IMR-90 (cell line): Measurements from ENCODE around the gene NAMPT. TPM values are rescaled to one million over a fixed set of nuclear protein-coding genes. Genes with fewer than 3 reads are reported as not detected.

ENCODE experiments used
- ATAC-seq: fragments of 200-7000 bp; cut with Tn5 transposase; 2 replicates; pipeline ENCODE4 v1.9.1; 2020; ENCODE audit warnings: low read depth, mild to moderate bottlenecking, moderate library complexity
- BruUV-seq: library from RNA; stranded (reverse); fragments of 400-500 nt; replicated peaks from 2 replicates; lab custom pipeline; 2021; lab: Mats Ljungman, UMichigan
- CTCF ChIA-PET: fragments of 300-600 bp; formaldehyde crosslinking; extraction: SDS; loops from one replicate; lab custom pipeline; 2021; ENCODE audit warnings: antibody characterized with exemption; lab: Yijun Ruan, JAX
- POLR2A ChIA-PET: fragments of 300-600 bp; sonication (Branson Sonifier 250); formaldehyde crosslinking; loops from one replicate; lab custom pipeline; 2022; ENCODE audit warnings: antibody characterized with exemption; ENCODE audit not compliant: unreplicated experiment; lab: Charles Lee
- DNase-seq: peaks from one replicate; pipeline ENCODE4 v3.0.0; 2013
- H2AFZ ChIP-seq: replicated peaks from 2 replicates; pipeline ENCODE3; 2013; ENCODE audit warnings: low read length, mild to moderate bottlenecking; ENCODE audit not compliant: poor library complexity
- H2AK5ac ChIP-seq: 2 replicates; pipeline ENCODE4 v1.6.1; 2013; ENCODE audit warnings: low read depth, low read length, inconsistent platforms
- H2AK9ac ChIP-seq: replicated peaks from 2 replicates; pipeline ENCODE3; 2013; ENCODE audit warnings: mild to moderate bottlenecking, low read depth, low read length, moderate library complexity; ENCODE audit not compliant: poor library complexity
- H2BK120ac ChIP-seq: 2 replicates; pipeline ENCODE4 v1.6.1; 2013; ENCODE audit warnings: low read depth, low read length, inconsistent platforms
- H2BK15ac ChIP-seq: 3 replicates; pipeline ENCODE4 v1.6.1; 2013; ENCODE audit warnings: low read depth, low read length, inconsistent platforms
- H2BK20ac ChIP-seq: 2 replicates; pipeline ENCODE4 v1.6.1; 2013; ENCODE audit warnings: low read depth, mild to moderate bottlenecking, inconsistent platforms, low read length, moderate library complexity
- H2BK5ac ChIP-seq: 2 replicates; pipeline ENCODE4 v1.6.1; 2013; ENCODE audit warnings: mild to moderate bottlenecking, low read depth, low read length, inconsistent platforms; ENCODE audit not compliant: poor library complexity, severe bottlenecking
- H3K14ac ChIP-seq: replicated peaks from 2 replicates; pipeline ENCODE4 v1.6.1; 2013; ENCODE audit warnings: low read depth, low read length, inconsistent platforms
- H3K18ac ChIP-seq: 2 replicates; pipeline ENCODE4 v1.6.1; 2013; ENCODE audit warnings: low read depth, low read length, control low read depth
- H3K23ac ChIP-seq: 2 replicates; pipeline ENCODE4 v1.6.1; 2013; ENCODE audit warnings: low read depth, low read length, inconsistent platforms
- H3K27ac ChIP-seq: 2 replicates; pipeline ENCODE4 v1.5.1; 2013; ENCODE audit warnings: mild to moderate bottlenecking, control low read depth, low read length; ENCODE audit not compliant: insufficient read depth
- H3K27me3 ChIP-seq: 2 replicates; pipeline ENCODE4 v1.6.1; 2013; ENCODE audit warnings: low read length; ENCODE audit not compliant: control insufficient read depth, insufficient read depth
- H3K36me3 ChIP-seq: 2 replicates; pipeline ENCODE4 v1.6.1; 2013; ENCODE audit warnings: low read length, mixed read lengths; ENCODE audit not compliant: control insufficient read depth, insufficient read depth
- H3K4ac ChIP-seq: 2 replicates; pipeline ENCODE4 v1.6.1; 2013; ENCODE audit warnings: low read depth, low read length, inconsistent platforms
- H3K4me1 ChIP-seq: 2 replicates; pipeline ENCODE4 v1.6.1; 2013; ENCODE audit warnings: low read length, mixed read lengths; ENCODE audit not compliant: control insufficient read depth, insufficient read depth
- H3K4me2 ChIP-seq: 2 replicates; pipeline ENCODE4 v1.6.1; 2013; ENCODE audit warnings: low read depth, mild to moderate bottlenecking, control low read depth, low read length, moderate library complexity
- H3K4me3 ChIP-seq: 2 replicates; pipeline ENCODE4 v1.5.1; 2013; ENCODE audit warnings: low read depth, mild to moderate bottlenecking, control low read depth, low read length, moderate library complexity; ENCODE audit not compliant: insufficient read depth
- H3K56ac ChIP-seq: 2 replicates; pipeline ENCODE4 v1.6.1; 2013; ENCODE audit warnings: low read length, inconsistent platforms; ENCODE audit not compliant: insufficient read depth; ENCODE audit errors: extremely low read depth
- H3K79me1 ChIP-seq, 2 experiments: 2 replicates each; pipeline ENCODE4 v1.6.1; 2013; ENCODE audit warnings: low read length in 2 of 2, inconsistent platforms in 1 of 2, low read depth in 1 of 2
- H3K9ac ChIP-seq: 2 replicates; pipeline ENCODE4 v1.6.1; 2013; ENCODE audit warnings: low read depth, low read length, control low read depth
- H3K9me1 ChIP-seq: 2 replicates; pipeline ENCODE4 v1.6.1; 2013; ENCODE audit warnings: low read length, inconsistent platforms; ENCODE audit not compliant: insufficient read depth
- H3K9me3 ChIP-seq: 2 replicates; pipeline ENCODE4 v1.6.1; 2013; ENCODE audit warnings: low read length; ENCODE audit not compliant: control insufficient read depth, insufficient read depth
- H4K20me1 ChIP-seq: 2 replicates; pipeline ENCODE4 v1.6.1; 2013; ENCODE audit warnings: low read length, inconsistent platforms; ENCODE audit not compliant: insufficient read depth
- H4K5ac ChIP-seq: 2 replicates; pipeline ENCODE4 v1.6.1; 2013; ENCODE audit warnings: mild to moderate bottlenecking, low read depth, low read length, control low read depth
- H4K8ac ChIP-seq, 2 experiments: 2 replicates each; pipeline ENCODE4 v1.6.1; 2013; ENCODE audit warnings: low read depth in 2 of 2, low read length in 2 of 2, control low read depth in 1 of 2, inconsistent platforms in 1 of 2
- H4K91ac ChIP-seq: 2 replicates; pipeline ENCODE4 v1.6.1; 2013; ENCODE audit warnings: low read depth, low read length, inconsistent platforms; ENCODE audit not compliant: insufficient read depth
- BHLHE40 ChIP-seq: fragments of 150-350 bp; IDR thresholded peaks from 2 replicates; pipeline ENCODE4 v1.6.1; 2016; ENCODE audit warnings: mild to moderate bottlenecking, low read depth, low read length
- CEBPB ChIP-seq: IDR thresholded peaks from 2 replicates; pipeline ENCODE4 v1.6.1; 2012; ENCODE audit warnings: low read depth, low read length, improper control_type of control experiment
- CHD1 ChIP-seq: IDR thresholded peaks from 2 replicates; pipeline ENCODE4 v1.6.1; 2012; ENCODE audit warnings: low read depth, low read length, improper control_type of control experiment
- FOS ChIP-seq: fragments of 150-350 bp; IDR thresholded peaks from 2 replicates; pipeline ENCODE4 v1.6.1; 2016; ENCODE audit warnings: low read depth, low read length
- MAFK ChIP-seq: IDR thresholded peaks from 2 replicates; pipeline ENCODE4 v1.6.1; 2012; ENCODE audit warnings: low read depth, low read length, improper control_type of control experiment
- MAZ ChIP-seq: IDR thresholded peaks from 2 replicates; pipeline ENCODE4 v1.6.1; 2012; ENCODE audit warnings: low read depth, mild to moderate bottlenecking, low read length, improper control_type of control experiment, moderate library complexity, borderline replicate concordance
- MXI1 ChIP-seq: IDR thresholded peaks from 2 replicates; pipeline ENCODE4 v1.6.1; 2012; ENCODE audit warnings: low read depth, mild to moderate bottlenecking, low read length, moderate library complexity, borderline replicate concordance
- RAD21 ChIP-seq: IDR thresholded peaks from 2 replicates; pipeline ENCODE4 v1.6.1; 2012; ENCODE audit warnings: low read length, improper control_type of control experiment
- RCOR1 ChIP-seq: IDR thresholded peaks from 2 replicates; pipeline ENCODE4 v1.6.1; 2012; ENCODE audit warnings: mild to moderate bottlenecking, low read length, improper control_type of control experiment; ENCODE audit not compliant: insufficient replicate concordance
- RFX5 ChIP-seq: IDR thresholded peaks from 2 replicates; pipeline ENCODE4 v1.8.0; 2012; ENCODE audit warnings: low read depth, mild to moderate bottlenecking, low read length, moderate library complexity
- WGBS, 2 experiments: methylation state at CpG; one replicate each; pipeline versions ENCODE4 v1.1.5 to v1.1.7; 2013; ENCODE audit warnings: missing lambda C conversion rate in 2 of 2; ENCODE audit not compliant: insufficient read length in 1 of 2; ENCODE audit errors: extremely low coverage in 2 of 2; 5-methylcytosine and 5-hydroxymethylcytosine counted together
- dilution Hi-C: fragments of 300-500 bp; cut with HindIII; formaldehyde crosslinking; loops from one replicate; pipeline ENCODE4 v1.14.3; 2018; ENCODE audit warnings: low sequenced_read_pairs; ENCODE audit not compliant: unreplicated experiment
- in situ Hi-C: fragments of 300-500 bp; cut with MboI; formaldehyde crosslinking; loops from 3 replicates; pipeline ENCODE4 v1.14.3; 2019; ENCODE audit warnings: low sequenced_read_pairs, inconsistent platforms, mixed read lengths
- intact Hi-C: fragments of 100-400 bp; cut with micrococcal nuclease; formaldehyde crosslinking; loops from 2 replicates; pipeline ENCODE4 v1.10.0; 2022
- polyA plus RNA-seq, 3 experiments: library from polyadenylated mRNA; depleted of rRNA; stranded (reverse); fragments of >200 nt; gene quantifications; 2 replicates each; pipeline ENCODE4 v1.2.3, GENCODE V29; 2012; ENCODE audit warnings: low replicate concordance in 1 of 3
- total RNA-seq: library from RNA; depleted of rRNA; stranded (reverse); fragments of >200 nt; gene quantifications from 2 replicates; pipeline ENCODE4 v1.2.3, GENCODE V29; 2012
- TF ChIP-seq, protein P1 (sequence below): fragments of 150-350 bp; IDR thresholded peaks from 2 replicates; pipeline ENCODE4 v1.6.1; 2017; ENCODE audit warnings: mild to moderate bottlenecking, antibody characterized with exemption, low read length, low read depth

Gene NAMPT
- total and polyA plus RNA-seq, 2 of the 4 experiments (the other 2 are of a cell fraction) = 13.3 to 31.7 TPM

DNA sequence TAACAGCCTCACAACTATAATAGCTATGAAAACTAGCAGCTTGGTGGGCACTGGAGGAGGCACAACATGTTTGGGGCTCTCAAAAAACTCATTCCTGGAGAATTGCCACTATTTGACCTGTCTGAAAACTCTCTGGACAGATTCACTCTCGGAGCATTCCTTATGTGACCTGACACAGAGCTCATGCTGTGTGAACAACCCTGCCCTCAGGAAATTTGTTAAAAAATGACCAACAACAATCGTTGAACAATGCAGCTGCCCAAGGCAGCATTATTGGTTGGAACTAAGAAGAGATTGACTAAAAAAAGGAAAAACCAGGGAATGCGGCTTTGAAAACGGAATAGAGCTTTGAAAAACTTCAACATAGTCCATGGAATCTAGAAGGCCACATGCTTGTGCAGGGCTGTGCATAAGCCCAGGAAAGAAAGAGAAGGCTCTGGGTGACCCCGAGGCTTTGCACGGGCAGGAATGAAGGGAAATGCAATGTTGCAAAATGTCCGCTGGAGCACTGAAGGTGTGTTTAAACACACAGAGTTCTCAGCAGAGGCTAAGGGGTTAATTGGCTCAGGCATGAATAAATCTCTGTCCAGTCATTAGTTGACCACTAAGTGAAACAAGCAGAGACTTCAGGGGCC is 52.8 kb downstream of the NAMPT start:
- no peak for TF ChIP-seq BHLHE40
- TF ChIP-seq CEBPB = no peak
- no peak for TF ChIP-seq RAD21
- TF ChIP-seq RCOR1 = no peak
- TF ChIP-seq, protein P1, sequence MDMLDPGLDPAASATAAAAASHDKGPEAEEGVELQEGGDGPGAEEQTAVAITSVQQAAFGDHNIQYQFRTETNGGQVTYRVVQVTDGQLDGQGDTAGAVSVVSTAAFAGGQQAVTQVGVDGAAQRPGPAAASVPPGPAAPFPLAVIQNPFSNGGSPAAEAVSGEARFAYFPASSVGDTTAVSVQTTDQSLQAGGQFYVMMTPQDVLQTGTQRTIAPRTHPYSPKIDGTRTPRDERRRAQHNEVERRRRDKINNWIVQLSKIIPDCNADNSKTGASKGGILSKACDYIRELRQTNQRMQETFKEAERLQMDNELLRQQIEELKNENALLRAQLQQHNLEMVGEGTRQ = no peak
- no peak for TF ChIP-seq MAZ
- TF ChIP-seq RFX5 = no peak
- no peak for TF ChIP-seq FOS
- TF ChIP-seq CHD1 = no peak
- no peak for TF ChIP-seq MAFK
- no peak for TF ChIP-seq MXI1
- H2BK5ac ChIP-seq = no peak overlapping the region
- no peak overlapping the region for H3K4ac ChIP-seq
- 77% methylated on average over 5 of the region's 7 CpGs; no CpG with 5 or more reads in 1 of the 2 experiments for WGBS, 2 experiments
- no peak overlapping the region for H2AK9ac ChIP-seq
- no peak overlapping the region for H2AFZ ChIP-seq
- dilution Hi-C loops = no loop called here
- H2BK120ac ChIP-seq = no peak overlapping the region
- no peak overlapping the region for H2BK20ac ChIP-seq
- CTCF ChIA-PET = no interaction called here
- H4K8ac ChIP-seq = no peak overlapping the region
- no peak overlapping the region for H3K4me3 ChIP-seq
- no peak overlapping the region for H3K27ac ChIP-seq
- no peak overlapping the region for H4K91ac ChIP-seq
- no peaks in the 10 kb centered on the region for H3K79me1 ChIP-seq
- H3K9me1 ChIP-seq = no peaks in the 10 kb centered on the region
- H3K18ac ChIP-seq = no peak overlapping the region
- DNase-seq = no peak
- no TSS peak for BruUV-seq
- no peak overlapping the region for H4K5ac ChIP-seq
- POLR2A ChIA-PET = no interaction called here
- no peak overlapping the region for H2AK5ac ChIP-seq
- no peak overlapping the region for H3K56ac ChIP-seq
- no peaks in the 10 kb centered on the region for H3K4me1 ChIP-seq
- no peak overlapping the region for H3K9ac ChIP-seq
- H3K9me3 ChIP-seq = no peaks in the 10 kb centered on the region
- intact Hi-C loops = no loop called here
- no peak overlapping the region for H2BK15ac ChIP-seq
- H3K4me2 ChIP-seq = no peak overlapping the region
- no peak for ATAC-seq
- in situ Hi-C loops = no loop called here
- no peak overlapping the region for H3K14ac ChIP-seq
- H3K23ac ChIP-seq = no peak overlapping the region
- peaks cover 2% of the 10 kb centered on the region; the same call in 1 of the 2 replicates for H3K27me3 ChIP-seq
- no peaks in the 10 kb centered on the region for H4K20me1 ChIP-seq
- H3K36me3 ChIP-seq = no peaks in the 10 kb centered on the region
